H9 (cell line): ENCODE data around the gene PPIL6. TPM values are rescaled to one million over a fixed set of nuclear protein-coding genes. Genes with fewer than 3 reads are reported as not detected.

Experiments
- DNase-seq: peaks from one replicate; pipeline ENCODE4 v3.0.0-alpha.2; 2017
- H2AFZ ChIP-seq: one replicate; pipeline ENCODE4 v1.6.1; 2013; ENCODE audit warnings: mild to moderate bottlenecking, low read length, control low read depth, moderate library complexity
- H2AK5ac ChIP-seq: 2 replicates; pipeline ENCODE4 v1.6.1; 2013; ENCODE audit warnings: low read length, control low read depth, mixed read lengths; ENCODE audit not compliant: insufficient read length
- H2BK120ac ChIP-seq: one replicate; pipeline ENCODE4 v1.6.1; 2013; ENCODE audit warnings: low read depth, mild to moderate bottlenecking, low read length, control low read depth, inconsistent platforms; ENCODE audit not compliant: poor library complexity, severe bottlenecking
- H2BK12ac ChIP-seq: 2 replicates; pipeline ENCODE4 v1.6.1; 2013; ENCODE audit warnings: low read length, control low read depth, mixed read lengths, low read depth; ENCODE audit not compliant: insufficient read length
- H2BK15ac ChIP-seq: 2 replicates; pipeline ENCODE4 v1.6.1; 2013; ENCODE audit warnings: low read depth, low read length, control low read depth
- H2BK20ac ChIP-seq: one replicate; pipeline ENCODE4 v1.6.1; 2013; ENCODE audit warnings: low read depth, mild to moderate bottlenecking, low read length, control low read depth, inconsistent platforms; ENCODE audit not compliant: poor library complexity, severe bottlenecking
- H2BK5ac ChIP-seq: 2 replicates; pipeline ENCODE4 v1.6.1; 2013; ENCODE audit warnings: low read length, control low read depth, mixed read lengths; ENCODE audit not compliant: insufficient read length
- H3K14ac ChIP-seq: 2 replicates; pipeline ENCODE4 v1.6.1; 2013; ENCODE audit warnings: low read length, control low read depth; ENCODE audit not compliant: insufficient read depth
- H3K18ac ChIP-seq: 2 replicates; pipeline ENCODE4 v1.6.1; 2013; ENCODE audit warnings: low read depth, mild to moderate bottlenecking, mixed read lengths, low read length, control low read depth; ENCODE audit not compliant: insufficient read length
- H3K23ac ChIP-seq: 2 replicates; pipeline ENCODE4 v1.6.1; 2013; ENCODE audit warnings: low read length, control low read depth, mixed read lengths, low read depth; ENCODE audit not compliant: insufficient read length
- H3K23me2 ChIP-seq: 2 replicates; pipeline ENCODE4 v1.6.1; 2013; ENCODE audit warnings: low read depth, mild to moderate bottlenecking, mixed read lengths, low read length, control low read depth; ENCODE audit not compliant: insufficient read length, poor library complexity, severe bottlenecking
- H3K27ac ChIP-seq: 2 replicates; pipeline ENCODE4 v1.5.1; 2013; ENCODE audit warnings: low read length, control low read depth, mixed read lengths, low read depth; ENCODE audit not compliant: insufficient read length
- H3K27me3 ChIP-seq: 2 replicates; pipeline ENCODE4 v1.6.1; 2013; ENCODE audit warnings: low read length, control low read depth, inconsistent platforms; ENCODE audit not compliant: insufficient read depth
- H3K4ac ChIP-seq: 2 replicates; pipeline ENCODE4 v1.6.1; 2013; ENCODE audit warnings: low read depth, mild to moderate bottlenecking, control low read depth, inconsistent platforms, low read length, moderate library complexity
- H3K4me1 ChIP-seq: 2 replicates; pipeline ENCODE4 v1.6.1; 2013; ENCODE audit warnings: low read length, control low read depth, inconsistent platforms; ENCODE audit not compliant: insufficient read depth
- H3K4me2 ChIP-seq: 2 replicates; pipeline ENCODE4 v1.6.1; 2013; ENCODE audit warnings: low read length, control low read depth, mixed read lengths; ENCODE audit not compliant: insufficient read length, insufficient read depth
- H3K56ac ChIP-seq: 2 replicates; pipeline ENCODE4 v1.6.1; 2013; ENCODE audit warnings: low read depth, mild to moderate bottlenecking, mixed read lengths, low read length, control low read depth; ENCODE audit not compliant: insufficient read length
- H3K79me1 ChIP-seq: 2 replicates; pipeline ENCODE4 v1.6.1; 2013; ENCODE audit warnings: low read depth, mild to moderate bottlenecking, moderate library complexity, low read length, control low read depth, inconsistent platforms; ENCODE audit not compliant: insufficient read depth, poor library complexity, severe bottlenecking
- H3K79me2 ChIP-seq: 2 replicates; pipeline ENCODE4 v1.6.1; 2013; ENCODE audit warnings: low read length, control low read depth, inconsistent platforms; ENCODE audit not compliant: insufficient read depth
- H3K9ac ChIP-seq: 2 replicates; pipeline ENCODE4 v1.6.1; 2013; ENCODE audit warnings: low read length, control low read depth, mixed read lengths; ENCODE audit not compliant: insufficient read length; ENCODE audit errors: extremely low read depth
- H3K9me3 ChIP-seq: one replicate; pipeline ENCODE4 v1.6.1; 2013; ENCODE audit warnings: low read depth, low read length, inconsistent platforms; ENCODE audit not compliant: control insufficient read depth
- H3T11ph ChIP-seq: one replicate; pipeline ENCODE4 v1.6.1; 2013; ENCODE audit warnings: mild to moderate bottlenecking, low read length, control low read depth, inconsistent platforms
- H4K20me1 ChIP-seq: one replicate; pipeline ENCODE4 v1.6.1; 2013; ENCODE audit not compliant: control insufficient read depth, insufficient read length, insufficient read depth
- H4K5ac ChIP-seq: 2 replicates; pipeline ENCODE4 v1.6.1; 2013; ENCODE audit warnings: low read depth, mild to moderate bottlenecking, mixed read lengths, low read length, control low read depth; ENCODE audit not compliant: insufficient read length
- H4K8ac ChIP-seq: replicated peaks from 2 replicates; pipeline ENCODE4 v1.6.1; 2013; ENCODE audit warnings: low read length, control low read depth, mixed read lengths, low read depth; ENCODE audit not compliant: insufficient read length
- H4K91ac ChIP-seq: 2 replicates; pipeline ENCODE4 v1.6.1; 2013; ENCODE audit warnings: low read depth, mild to moderate bottlenecking, moderate library complexity, mixed read lengths, low read length, control low read depth; ENCODE audit not compliant: insufficient read length
- H3K27ac Mint-ChIP-seq, 3 experiments: 2 replicates in 2 of 3; 3 replicates in 1 of 3; pipeline ENCODE4 v1.8.0; 2020 to 2021; ENCODE audit warnings: mixed read lengths in 3 of 3, mild to moderate bottlenecking in 1 of 3, moderate library complexity in 1 of 3
- H3K27me3 Mint-ChIP-seq: 2 replicates; pipeline ENCODE4 v1.8.0; 2021; ENCODE audit warnings: low read depth, mild to moderate bottlenecking, moderate library complexity, mixed read lengths
- H3K36me3 Mint-ChIP-seq, 3 experiments: 2 replicates in 2 of 3; 3 replicates in 1 of 3; pipeline ENCODE4 v1.8.0; 2020 to 2021; ENCODE audit warnings: low read depth in 3 of 3, mixed read lengths in 3 of 3; ENCODE audit not compliant: insufficient read depth in 1 of 3
- H3K4me1 Mint-ChIP-seq, 2 experiments: 2 replicates each; pipeline ENCODE4 v1.8.0; 2020; ENCODE audit warnings: mixed read lengths in 2 of 2
- H3K4me3 Mint-ChIP-seq, 2 experiments: 2 replicates in 1 of 2; 3 replicates in 1 of 2; pipeline ENCODE4 v1.8.0; 2020 to 2021; ENCODE audit warnings: mild to moderate bottlenecking in 2 of 2, mixed read lengths in 2 of 2, moderate library complexity in 1 of 2
- H3K9me3 Mint-ChIP-seq, 2 experiments: 2 replicates in 1 of 2; 3 replicates in 1 of 2; pipeline ENCODE4 v1.8.0; 2020; ENCODE audit warnings: mild to moderate bottlenecking in 2 of 2, mixed read lengths in 2 of 2, moderate library complexity in 1 of 2
- CTCF ChIP-seq: fragments of 200-600 bp; sonication (generic); conservative IDR thresholded peaks from 3 replicates; pipeline ENCODE4 v1.8.0; 2021; ENCODE audit warnings: antibody characterized with exemption, mild to moderate bottlenecking
- total RNA-seq: library from RNA; stranded (reverse); gene quantifications from 2 replicates; pipeline ENCODE4 v1.2.1, GENCODE V29; 2021

The PPIL6 gene
- total RNA-seq, 1 experiment from 2014 or later = 1.0 TPM

GRCh38 chr6:109488001-109488400 is 47.6 kb upstream of the PPIL6 start:
- H3K27ac Mint-ChIP-seq = no peak overlapping the region
- Histone ChIP-seq H2BK120ac (no peak overlapping the region), H4K8ac (no peak overlapping the region), H3K4me1 (peaks cover 10% of the 10 kb centered on the region), H2AK5ac (no peak overlapping the region), H4K91ac (no peak overlapping the region), H3K23me2 (peaks cover 4% of the 10 kb centered on the region), H3K4me2 (no peak overlapping the region), H4K5ac (no peak overlapping the region), H3K4ac (no peak overlapping the region), H2BK5ac (no peak overlapping the region), H3K27me3 (no peaks in the 10 kb centered on the region), H3K23ac (no peak overlapping the region), H3K9me3 (no peaks in the 10 kb centered on the region), H2BK12ac (no peak overlapping the region), H3K79me2 (no peaks in the 10 kb centered on the region), H3K9ac (no peak overlapping the region), H4K20me1 (no peaks in the 10 kb centered on the region), H3K18ac (no peak overlapping the region), H3T11ph (no peak overlapping the region), H3K79me1 (no peaks in the 10 kb centered on the region), H3K27ac (no peak overlapping the region), H2AFZ (no peak overlapping the region), H3K14ac (no peak overlapping the region), H2BK15ac (no peak overlapping the region), H3K56ac (no peak overlapping the region), H2BK20ac (no peak overlapping the region)
- peaks cover 0 to 5% (median 0%) of the 10 kb centered on the region in 3 experiments; a peak in 1 of 7 replicates for H3K36me3 Mint-ChIP-seq
- H3K27me3 Mint-ChIP-seq = peaks cover 3% of the 10 kb centered on the region; the same call in 1 of the 2 replicates
- peaks cover 37% of the 10 kb centered on the region in 2 experiments for H3K4me1 Mint-ChIP-seq
- no peak overlapping the region for H3K4me3 Mint-ChIP-seq
- TF ChIP-seq CTCF = no peak
- H3K9me3 Mint-ChIP-seq = no peaks in the 10 kb centered on the region
- DNase-seq = no peak
